ENCODE measurements around the gene DRC3.
"Not testable (repeated sequence)": the region's sequence is repeated elsewhere in the genome, so short reads cannot be mapped to it uniquely, and the experiment has no call there.

GRCh38 chr17:17939941-17940340 is 32.7 kb upstream of the DRC3 start:
- TF ChIP-seq CTCF (conservative IDR thresholded peaks at IDR 0.05; ENCODE audit: low read length); EZH2phosphoT487 (IDR thresholded peaks at IDR 0.05; ENCODE audit: borderline replicate concordance, low read depth, low read length): not testable (repeated sequence)
